ENCODE measurements around the gene C6orf15.

The C6orf15 gene

GRCh38 chr6:31145386-31145785 lies 33.0 kb upstream of the C6orf15 start:
- Histone ChIP-seq H3K36me3 (ENCODE audit: control insufficient read depth, insufficient read depth, low read length) (peaks cover 21% of the 10 kb centered on the region), H3K27ac (ENCODE audit: low read length) (no peak overlapping the region), H3K4me3 (ENCODE audit: low read length) (no peak overlapping the region), H3K9me3 (ENCODE audit: control insufficient read depth, insufficient read depth, low read length) (no peaks in the 10 kb centered on the region), H3K4me1 (ENCODE audit: control insufficient read depth, insufficient read depth, low read length) (peaks cover 1% of the 10 kb centered on the region; the same call in 1 of the 2 replicates), H3K27me3 (ENCODE audit: control insufficient read depth, insufficient read depth, low read length) (no peaks in the 10 kb centered on the region)
- no CpG with 5 or more reads among the region's 10 CpGs for WGBS (ENCODE audit: insufficient coverage, insufficient read length)
- no peak for DNase-seq (ENCODE audit: low read depth, low spot score)

GRCh38 chr6:31144970-31145340 lies 32.6 kb upstream of the C6orf15 start:
- Histone ChIP-seq H3K4me3 (ENCODE audit: low read length) (no peak overlapping the region), H3K36me3 (ENCODE audit: control insufficient read depth, insufficient read depth, low read length) (peaks cover 16% of the 10 kb centered on the region)
- no CpG with 5 or more reads among the region's 11 CpGs for WGBS (ENCODE audit: insufficient coverage, insufficient read length)

GRCh38 chr6:31144296-31144969 lies 32.1 kb upstream of the C6orf15 start:
- Histone ChIP-seq H3K9me3 (ENCODE audit: control insufficient read depth, insufficient read depth, low read length) (no peaks in the 10 kb centered on the region), H3K27me3 (ENCODE audit: control insufficient read depth, insufficient read depth, low read length) (no peaks in the 10 kb centered on the region), H3K27ac (ENCODE audit: low read length) (no peak overlapping the region), H3K4me3 (ENCODE audit: low read length) (no peak overlapping the region), H3K4me1 (ENCODE audit: control insufficient read depth, insufficient read depth, low read length) (peaks cover 3% of the 10 kb centered on the region), H3K36me3 (ENCODE audit: control insufficient read depth, insufficient read depth, low read length) (peaks cover 13% of the 10 kb centered on the region)
- DNase-seq (ENCODE audit: low read depth, low spot score) = no peak
- no CpG with 5 or more reads among the region's 18 CpGs for WGBS (ENCODE audit: insufficient coverage, insufficient read length)

More at GRCh38 chr6:31144970-31145340, 32.6 kb upstream of the C6orf15 start:
- no peaks in the 10 kb centered on the region for H3K27me3 ChIP-seq (ENCODE audit: control insufficient read depth, insufficient read depth, low read length)
- H3K9me3 ChIP-seq (ENCODE audit: control insufficient read depth, insufficient read depth, low read length) = no peaks in the 10 kb centered on the region
- DNase-seq (ENCODE audit: low read depth, low spot score) = no peak
- H3K27ac ChIP-seq (ENCODE audit: low read length) = no peak overlapping the region
- peaks cover 2% of the 10 kb centered on the region for H3K4me1 ChIP-seq (ENCODE audit: control insufficient read depth, insufficient read depth, low read length)

DNA sequence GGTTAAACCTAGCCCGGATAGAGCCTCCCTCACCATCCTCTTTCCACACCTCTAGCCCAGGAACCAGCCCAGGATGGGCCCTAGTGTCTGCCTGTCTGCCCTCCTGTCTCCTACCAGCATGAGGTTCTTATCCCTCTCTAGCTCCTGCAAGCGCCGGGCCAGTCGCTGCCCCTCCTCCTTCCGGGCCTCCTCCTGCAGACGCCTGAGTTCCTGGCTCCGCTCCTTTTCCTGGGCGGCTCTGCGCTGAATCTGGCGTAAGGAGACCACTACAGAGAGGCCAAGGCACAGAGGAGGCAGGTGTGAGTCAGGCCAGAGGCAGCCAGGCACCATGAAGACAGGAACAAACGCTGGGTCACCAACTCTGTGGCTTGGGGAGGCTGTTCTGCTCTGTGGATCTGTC lies 30.8 kb upstream of the C6orf15 start:
- Histone ChIP-seq H3K36me3 (ENCODE audit: control insufficient read depth, insufficient read depth, low read length) (peaks cover 11% of the 10 kb centered on the region), H3K4me3 (ENCODE audit: low read length) (no peak overlapping the region), H3K27ac (ENCODE audit: low read length) (no peak overlapping the region), H3K9me3 (ENCODE audit: control insufficient read depth, insufficient read depth, low read length) (no peaks in the 10 kb centered on the region), H3K27me3 (ENCODE audit: control insufficient read depth, insufficient read depth, low read length) (no peaks in the 10 kb centered on the region), H3K4me1 (ENCODE audit: control insufficient read depth, insufficient read depth, low read length) (peaks cover 6% of the 10 kb centered on the region)
- no peak for DNase-seq (ENCODE audit: low read depth, low spot score)
- WGBS (ENCODE audit: insufficient coverage, insufficient read length) = no CpG with 5 or more reads among the region's 11 CpGs

- no peak for DNase-seq (ENCODE audit: low read depth, low spot score)
- no CpG with 5 or more reads among the region's 2 CpGs for WGBS (ENCODE audit: insufficient coverage, insufficient read length)
- Histone ChIP-seq H3K36me3 (ENCODE audit: control insufficient read depth, insufficient read depth, low read length) (peaks cover 10% of the 10 kb centered on the region), H3K4me1 (ENCODE audit: control insufficient read depth, insufficient read depth, low read length) (peaks cover 6% of the 10 kb centered on the region), H3K27me3 (ENCODE audit: control insufficient read depth, insufficient read depth, low read length) (no peaks in the 10 kb centered on the region), H3K9me3 (ENCODE audit: control insufficient read depth, insufficient read depth, low read length) (no peaks in the 10 kb centered on the region), H3K4me3 (ENCODE audit: low read length) (no peak overlapping the region), H3K27ac (ENCODE audit: low read length) (no peak overlapping the region)
Measured at GRCh38 chr6:31142361-31142761, 30.0 kb upstream of the C6orf15 start.

GRCh38 chr6:31140643-31141042 lies 28.3 kb upstream of the C6orf15 start:
- H3K4me3 ChIP-seq (ENCODE audit: low read length) = no peak overlapping the region
- no peaks in the 10 kb centered on the region for H3K27me3 ChIP-seq (ENCODE audit: control insufficient read depth, insufficient read depth, low read length)
- no CpG with 5 or more reads among the region's 15 CpGs for WGBS (ENCODE audit: insufficient coverage, insufficient read length)
- no peak for DNase-seq (ENCODE audit: low read depth, low spot score)
- no peaks in the 10 kb centered on the region for H3K9me3 ChIP-seq (ENCODE audit: control insufficient read depth, insufficient read depth, low read length)
- H3K36me3 ChIP-seq (ENCODE audit: control insufficient read depth, insufficient read depth, low read length) = peaks cover 7% of the 10 kb centered on the region
- H3K4me1 ChIP-seq (ENCODE audit: control insufficient read depth, insufficient read depth, low read length) = peaks cover 6% of the 10 kb centered on the region
- H3K27ac ChIP-seq (ENCODE audit: low read length) = no peak overlapping the region

DNA sequence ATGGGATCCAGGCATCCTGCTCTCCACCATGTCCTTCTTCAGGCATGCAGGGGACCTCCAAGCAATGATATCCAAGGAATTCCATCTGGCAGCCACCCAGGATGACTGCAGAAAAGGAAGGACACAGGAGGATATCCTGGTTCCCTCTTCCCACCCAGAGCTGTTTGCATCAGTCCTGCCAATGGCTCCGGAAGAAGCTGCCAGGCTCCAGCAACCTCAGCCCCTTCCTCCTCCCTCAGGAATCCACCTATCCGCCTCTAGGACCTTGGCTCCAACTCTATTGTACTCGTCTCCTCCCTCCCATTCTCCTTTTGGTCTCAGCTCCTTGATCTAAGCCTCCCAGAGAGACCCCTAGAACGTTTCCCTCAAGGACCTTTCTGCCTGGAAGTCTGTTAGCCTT lies 27.2 kb upstream of the C6orf15 start:
- DNase-seq (ENCODE audit: low read depth, low spot score) = no peak
- WGBS (ENCODE audit: insufficient coverage, insufficient read length) = no CpG with 5 or more reads among the region's 4 CpGs
- Histone ChIP-seq H3K4me1 (ENCODE audit: control insufficient read depth, insufficient read depth, low read length) (peaks cover 6% of the 10 kb centered on the region), H3K36me3 (ENCODE audit: control insufficient read depth, insufficient read depth, low read length) (peaks cover 2% of the 10 kb centered on the region), H3K4me3 (ENCODE audit: low read length) (no peak overlapping the region), H3K9me3 (ENCODE audit: control insufficient read depth, insufficient read depth, low read length) (no peaks in the 10 kb centered on the region), H3K27me3 (ENCODE audit: control insufficient read depth, insufficient read depth, low read length) (no peaks in the 10 kb centered on the region), H3K27ac (ENCODE audit: low read length) (no peak overlapping the region)

- no peak for DNase-seq (ENCODE audit: low read depth, low spot score)
- Histone ChIP-seq H3K4me3 (ENCODE audit: low read length) (no peak within 1 kb of the TSS), H3K36me3 (ENCODE audit: control insufficient read depth, insufficient read depth, low read length) (no peaks in the 10 kb centered on the region), H3K9me3 (ENCODE audit: control insufficient read depth, insufficient read depth, low read length) (no peaks in the 10 kb centered on the region), H3K4me1 (ENCODE audit: control insufficient read depth, insufficient read depth, low read length) (peaks cover 6% of the 10 kb centered on the region), H3K27me3 (ENCODE audit: control insufficient read depth, insufficient read depth, low read length) (no peaks in the 10 kb centered on the region), H3K27ac (ENCODE audit: low read length) (no peak within 1 kb of the TSS)
- WGBS (ENCODE audit: insufficient coverage, insufficient read length) = no CpG with 5 or more reads among the region's 4 CpGs
Measured at GRCh38 chr6:31138982-31139381, 26.6 kb upstream of the C6orf15 start, which contains the start of gene PSORS1C2. Gene PSORS1C2, minus strand, starts transcription at chr6:31139066. Its CDS starts 40 bp downstream, at chr6:31139026.

DNA sequence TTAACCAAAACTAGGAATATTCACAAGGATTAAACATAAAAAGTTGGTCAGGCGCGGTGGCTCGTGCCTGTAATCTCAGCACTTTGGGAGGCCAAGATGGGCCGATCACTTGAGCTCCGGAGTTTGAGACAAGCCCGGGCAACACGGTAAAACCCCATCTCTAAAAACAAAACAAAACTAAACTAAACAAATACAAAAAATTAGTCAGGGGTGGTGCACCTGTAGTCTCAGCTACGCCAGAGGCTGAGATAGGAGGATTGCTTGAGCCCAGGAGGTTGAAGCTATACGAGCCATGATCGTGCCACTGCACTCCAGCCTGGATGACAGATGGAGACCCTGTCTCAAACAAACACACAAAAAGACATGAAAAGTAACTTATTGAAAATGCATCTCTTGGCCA lies 23.3 kb upstream of the C6orf15 start:
- H3K36me3 ChIP-seq (ENCODE audit: control insufficient read depth, insufficient read depth, low read length) = no peaks in the 10 kb centered on the region
- no peaks in the 10 kb centered on the region for H3K27me3 ChIP-seq (ENCODE audit: control insufficient read depth, insufficient read depth, low read length)
- no peak overlapping the region for H3K4me3 ChIP-seq (ENCODE audit: low read length)
- DNase-seq (ENCODE audit: low read depth, low spot score) = no peak
- H3K4me1 ChIP-seq (ENCODE audit: control insufficient read depth, insufficient read depth, low read length) = peaks cover 6% of the 10 kb centered on the region
- no peak overlapping the region for H3K27ac ChIP-seq (ENCODE audit: low read length)
- H3K9me3 ChIP-seq (ENCODE audit: control insufficient read depth, insufficient read depth, low read length) = no peaks in the 10 kb centered on the region
- no CpG with 5 or more reads among the region's 10 CpGs for WGBS (ENCODE audit: insufficient coverage, insufficient read length)

GRCh38 chr6:31132806-31133205 lies 20.4 kb upstream of the C6orf15 start:
- whole genome bisulfite sequencing (ENCODE audit: insufficient coverage, insufficient read length) = no CpG with 5 or more reads among the region's 6 CpGs

GRCh38 chr6:31131595-31131994 lies 19.2 kb upstream of the C6orf15 start:
- no peaks in the 10 kb centered on the region for H3K9me3 ChIP-seq (ENCODE audit: control insufficient read depth, insufficient read depth, low read length)
- H3K4me1 ChIP-seq (ENCODE audit: control insufficient read depth, insufficient read depth, low read length) = 0 out of 2 replicates have a peak, but pooled peaks cover 2% of the 10 kb centered on the region
- no CpG with 5 or more reads among the region's 3 CpGs for WGBS (ENCODE audit: insufficient coverage, insufficient read length)
- DNase-seq (ENCODE audit: low read depth, low spot score) = no peak
- no peaks in the 10 kb centered on the region for H3K27me3 ChIP-seq (ENCODE audit: control insufficient read depth, insufficient read depth, low read length)
- H3K36me3 ChIP-seq (ENCODE audit: control insufficient read depth, insufficient read depth, low read length) = no peaks in the 10 kb centered on the region
- no peak overlapping the region for H3K27ac ChIP-seq (ENCODE audit: low read length)
- no peak overlapping the region for H3K4me3 ChIP-seq (ENCODE audit: low read length)

More at GRCh38 chr6:31132806-31133205, 20.4 kb upstream of the C6orf15 start:
- Histone ChIP-seq H3K27me3 (ENCODE audit: control insufficient read depth, insufficient read depth, low read length) (no peaks in the 10 kb centered on the region), H3K4me1 (ENCODE audit: control insufficient read depth, insufficient read depth, low read length) (no peaks in the 10 kb centered on the region), H3K27ac (ENCODE audit: low read length) (no peak overlapping the region), H3K9me3 (ENCODE audit: control insufficient read depth, insufficient read depth, low read length) (no peaks in the 10 kb centered on the region), H3K36me3 (ENCODE audit: control insufficient read depth, insufficient read depth, low read length) (no peaks in the 10 kb centered on the region), H3K4me3 (ENCODE audit: low read length) (no peak overlapping the region)
- no peak for DNase-seq (ENCODE audit: low read depth, low spot score)
